Mesangial cell (primary cell): ENCODE results near the gene RRN3. TPM values are rescaled to one million over a fixed set of nuclear protein-coding genes. Genes with fewer than 3 reads are reported as not detected.

Experiments used
- total RNA-seq: library from RNA; depleted of rRNA; stranded (reverse); fragments of >200 nt; gene quantifications from 2 replicates; pipeline ENCODE4 v1.2.3, GENCODE V29; 2015

RRN3 gene
- 16.3 and 19.9 TPM in 2 replicates for total RNA-seq

GRCh38 chr16:15093955-15094827, at the start of gene RRN3:
RRN3 (minus strand) TSS chr16:15094272; CDS start chr16:15094233, 39 bp downstream.

Other genes starting within 250 kb of the RRN3 start
- 17.1 and 19.4 TPM in 2 replicates for gene NPIPA1, start 156.8 kb downstream of the RRN3 start, total RNA-seq
- gene PDXDC1, start 119.2 kb downstream of the RRN3 start, total RNA-seq = 36.4 and 40.6 TPM in 2 replicates
- 40.9 and 66.5 TPM in 2 replicates for gene NTAN1, start 38.2 kb downstream of the RRN3 start, total RNA-seq